SU-DHL-6 (cell line): ENCODE measurements around the gene VPS11.

Source experiments
- CTCF ChIP-seq: fragments of 200-600 bp; sonication (generic); IDR thresholded peaks from one replicate; pipeline ENCODE4 v1.5.1; 2017; ENCODE audit warnings: antibody characterized with exemption, mild to moderate bottlenecking, low read length, moderate library complexity; ENCODE audit not compliant: insufficient read depth, poor library complexity, severe bottlenecking
- EZH2phosphoT487 ChIP-seq: fragments of 200-600 bp; sonication (generic), shearing (Covaris generic); conservative IDR thresholded peaks from 2 replicates; pipeline ENCODE4 v1.6.1; 2018; ENCODE audit warnings: mild to moderate bottlenecking, antibody characterized with exemption, low read length, moderate library complexity, mixed read lengths

- TF ChIP-seq CTCF = no peak
- no peak for TF ChIP-seq EZH2phosphoT487
Observed at GRCh38 chr11:119057000-119057769, 10.4 kb upstream of the VPS11 start, which contains the start of gene HYOU1.
